ENCODE results near the gene COL20A1.

DNA sequence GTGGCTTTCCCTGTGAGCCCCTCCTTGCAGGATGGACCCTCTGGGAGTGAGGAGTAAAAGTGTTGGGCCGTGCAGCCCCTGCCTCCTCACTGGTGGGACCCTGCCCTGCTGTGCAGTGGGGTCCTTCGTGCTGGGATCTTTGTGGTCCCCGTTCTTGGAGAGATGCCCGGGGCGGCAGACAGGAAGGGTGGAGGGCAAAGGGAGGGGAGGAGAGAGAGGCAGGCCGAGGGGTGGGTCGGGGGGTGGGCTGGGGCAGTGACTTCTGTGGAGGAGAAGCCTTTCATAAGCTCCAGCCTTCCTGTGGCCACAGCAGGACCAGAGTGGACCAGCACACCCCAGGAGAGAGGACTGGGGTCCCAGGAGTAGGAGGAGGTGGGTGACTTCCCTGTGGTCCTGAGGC is at the start of gene COL20A1:
- TF ChIP-seq RARB (CRISPR knock-in tag; IDR thresholded peaks at IDR 0.05) = no peak
- no peak for TF ChIP-seq ZFP30 (CRISPR knock-in tag; IDR thresholded peaks at IDR 0.05)
- no peak for TF ChIP-seq ZFP3 (CRISPR knock-in tag; IDR thresholded peaks at IDR 0.05)
- TF ChIP-seq, protein P1, sequence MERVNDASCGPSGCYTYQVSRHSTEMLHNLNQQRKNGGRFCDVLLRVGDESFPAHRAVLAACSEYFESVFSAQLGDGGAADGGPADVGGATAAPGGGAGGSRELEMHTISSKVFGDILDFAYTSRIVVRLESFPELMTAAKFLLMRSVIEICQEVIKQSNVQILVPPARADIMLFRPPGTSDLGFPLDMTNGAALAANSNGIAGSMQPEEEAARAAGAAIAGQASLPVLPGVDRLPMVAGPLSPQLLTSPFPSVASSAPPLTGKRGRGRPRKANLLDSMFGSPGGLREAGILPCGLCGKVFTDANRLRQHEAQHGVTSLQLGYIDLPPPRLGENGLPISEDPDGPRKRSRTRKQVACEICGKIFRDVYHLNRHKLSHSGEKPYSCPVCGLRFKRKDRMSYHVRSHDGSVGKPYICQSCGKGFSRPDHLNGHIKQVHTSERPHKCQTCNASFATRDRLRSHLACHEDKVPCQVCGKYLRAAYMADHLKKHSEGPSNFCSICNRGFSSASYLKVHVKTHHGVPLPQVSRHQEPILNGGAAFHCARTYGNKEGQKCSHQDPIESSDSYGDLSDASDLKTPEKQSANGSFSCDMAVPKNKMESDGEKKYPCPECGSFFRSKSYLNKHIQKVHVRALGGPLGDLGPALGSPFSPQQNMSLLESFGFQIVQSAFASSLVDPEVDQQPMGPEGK (CRISPR knock-in tag; IDR thresholded peaks at IDR 0.05; ENCODE audit: borderline replicate concordance) = no peak
- TF ChIP-seq, protein P2, sequence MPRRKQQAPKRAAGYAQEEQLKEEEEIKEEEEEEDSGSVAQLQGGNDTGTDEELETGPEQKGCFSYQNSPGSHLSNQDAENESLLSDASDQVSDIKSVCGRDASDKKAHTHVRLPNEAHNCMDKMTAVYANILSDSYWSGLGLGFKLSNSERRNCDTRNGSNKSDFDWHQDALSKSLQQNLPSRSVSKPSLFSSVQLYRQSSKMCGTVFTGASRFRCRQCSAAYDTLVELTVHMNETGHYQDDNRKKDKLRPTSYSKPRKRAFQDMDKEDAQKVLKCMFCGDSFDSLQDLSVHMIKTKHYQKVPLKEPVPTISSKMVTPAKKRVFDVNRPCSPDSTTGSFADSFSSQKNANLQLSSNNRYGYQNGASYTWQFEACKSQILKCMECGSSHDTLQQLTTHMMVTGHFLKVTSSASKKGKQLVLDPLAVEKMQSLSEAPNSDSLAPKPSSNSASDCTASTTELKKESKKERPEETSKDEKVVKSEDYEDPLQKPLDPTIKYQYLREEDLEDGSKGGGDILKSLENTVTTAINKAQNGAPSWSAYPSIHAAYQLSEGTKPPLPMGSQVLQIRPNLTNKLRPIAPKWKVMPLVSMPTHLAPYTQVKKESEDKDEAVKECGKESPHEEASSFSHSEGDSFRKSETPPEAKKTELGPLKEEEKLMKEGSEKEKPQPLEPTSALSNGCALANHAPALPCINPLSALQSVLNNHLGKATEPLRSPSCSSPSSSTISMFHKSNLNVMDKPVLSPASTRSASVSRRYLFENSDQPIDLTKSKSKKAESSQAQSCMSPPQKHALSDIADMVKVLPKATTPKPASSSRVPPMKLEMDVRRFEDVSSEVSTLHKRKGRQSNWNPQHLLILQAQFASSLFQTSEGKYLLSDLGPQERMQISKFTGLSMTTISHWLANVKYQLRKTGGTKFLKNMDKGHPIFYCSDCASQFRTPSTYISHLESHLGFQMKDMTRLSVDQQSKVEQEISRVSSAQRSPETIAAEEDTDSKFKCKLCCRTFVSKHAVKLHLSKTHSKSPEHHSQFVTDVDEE (CRISPR knock-in tag; IDR thresholded peaks at IDR 0.05) = no peak
- no peak for TF ChIP-seq ARNTL (CRISPR knock-in tag; IDR thresholded peaks at IDR 0.05; ENCODE audit: borderline replicate concordance, low read depth)
- no peak for TF ChIP-seq SNAI2 (CRISPR knock-in tag; IDR thresholded peaks at IDR 0.05)
- TF ChIP-seq CSDC2 (CRISPR knock-in tag; IDR thresholded peaks at IDR 0.05) = no peak
- TF ChIP-seq, protein P3, sequence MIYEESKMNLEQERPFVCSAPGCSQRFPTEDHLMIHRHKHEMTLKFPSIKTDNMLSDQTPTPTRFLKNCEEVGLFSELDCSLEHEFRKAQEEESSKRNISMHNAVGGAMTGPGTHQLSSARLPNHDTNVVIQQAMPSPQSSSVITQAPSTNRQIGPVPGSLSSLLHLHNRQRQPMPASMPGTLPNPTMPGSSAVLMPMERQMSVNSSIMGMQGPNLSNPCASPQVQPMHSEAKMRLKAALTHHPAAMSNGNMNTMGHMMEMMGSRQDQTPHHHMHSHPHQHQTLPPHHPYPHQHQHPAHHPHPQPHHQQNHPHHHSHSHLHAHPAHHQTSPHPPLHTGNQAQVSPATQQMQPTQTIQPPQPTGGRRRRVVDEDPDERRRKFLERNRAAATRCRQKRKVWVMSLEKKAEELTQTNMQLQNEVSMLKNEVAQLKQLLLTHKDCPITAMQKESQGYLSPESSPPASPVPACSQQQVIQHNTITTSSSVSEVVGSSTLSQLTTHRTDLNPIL (CRISPR knock-in tag; IDR thresholded peaks at IDR 0.05; ENCODE audit: low read depth) = no peak
- TF ChIP-seq, protein P4, sequence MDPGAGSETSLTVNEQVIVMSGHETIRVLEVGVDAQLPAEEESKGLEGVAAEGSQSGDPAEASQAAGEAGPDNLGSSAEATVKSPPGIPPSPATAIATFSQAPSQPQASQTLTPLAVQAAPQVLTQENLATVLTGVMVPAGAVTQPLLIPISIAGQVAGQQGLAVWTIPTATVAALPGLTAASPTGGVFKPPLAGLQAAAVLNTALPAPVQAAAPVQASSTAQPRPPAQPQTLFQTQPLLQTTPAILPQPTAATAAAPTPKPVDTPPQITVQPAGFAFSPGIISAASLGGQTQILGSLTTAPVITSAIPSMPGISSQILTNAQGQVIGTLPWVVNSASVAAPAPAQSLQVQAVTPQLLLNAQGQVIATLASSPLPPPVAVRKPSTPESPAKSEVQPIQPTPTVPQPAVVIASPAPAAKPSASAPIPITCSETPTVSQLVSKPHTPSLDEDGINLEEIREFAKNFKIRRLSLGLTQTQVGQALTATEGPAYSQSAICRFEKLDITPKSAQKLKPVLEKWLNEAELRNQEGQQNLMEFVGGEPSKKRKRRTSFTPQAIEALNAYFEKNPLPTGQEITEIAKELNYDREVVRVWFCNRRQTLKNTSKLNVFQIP (CRISPR knock-in tag; IDR thresholded peaks at IDR 0.05; ENCODE audit: borderline replicate concordance, low read depth) = no peak
